Measurements from ENCODE around the gene AMFR. TPM values are rescaled to one million over a fixed set of nuclear protein-coding genes. Genes with fewer than 3 reads are reported as not detected.

AMFR gene
- total and polyA plus RNA-seq, 2 of the 8 experiments (the other 6 are each of a cell fraction or from before 2014, with no cell fraction given), result 18.6 to 21.7 TPM

DNA sequence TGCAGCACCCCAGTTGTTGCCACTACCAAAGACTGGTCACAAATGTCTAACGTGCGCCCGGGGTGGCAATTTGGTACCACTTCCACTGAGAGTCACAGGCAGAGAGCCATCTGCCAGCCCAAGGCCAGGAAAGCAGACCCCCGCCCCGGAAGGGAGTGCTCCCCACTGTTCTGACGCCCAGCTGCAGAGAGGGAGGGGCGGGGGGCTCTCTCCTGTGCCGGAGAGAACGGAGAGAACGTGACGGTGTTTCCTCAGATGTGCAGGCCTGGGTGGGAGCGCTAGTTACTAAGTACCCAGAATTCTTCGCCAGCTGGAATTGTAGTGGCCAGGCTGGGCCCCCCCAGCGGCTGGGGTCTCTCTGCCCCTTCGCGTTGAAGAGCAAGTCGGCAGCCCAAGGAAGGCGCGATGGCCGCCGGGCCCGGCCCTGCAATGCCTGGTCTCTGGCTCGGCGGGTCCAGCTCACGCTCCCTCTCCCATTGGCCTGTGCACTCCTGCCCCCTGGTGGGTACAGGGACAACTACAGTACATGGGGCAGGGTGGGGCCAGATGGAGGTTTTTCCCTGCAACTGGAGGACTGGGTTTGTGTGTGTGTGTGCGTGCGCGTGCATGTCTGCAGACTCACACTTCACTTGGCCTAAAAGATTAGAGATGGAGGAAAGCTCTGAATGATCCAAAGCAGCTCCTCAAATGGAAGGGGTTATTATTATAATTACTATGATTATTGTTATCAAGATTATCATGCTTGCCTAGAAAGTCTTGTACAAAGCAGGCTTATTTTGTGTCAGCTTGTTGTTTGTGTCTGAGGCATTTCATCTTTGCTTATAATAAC, 107.1 kb downstream of the AMFR start (continued):
- TF ChIP-seq NRF1 (IDR thresholded peaks at IDR 0.05; ENCODE audit: low read depth, low read length) (no peak), SIRT6 (IDR thresholded peaks at IDR 0.05; ENCODE audit: low read length) (no peak), TEAD4 (IDR thresholded peaks at IDR 0.05; ENCODE audit: low read depth, low read length) (no peak), JUN (IDR thresholded peaks at IDR 0.05; ENCODE audit: low read depth, low read length) (no peak), CBX5 (IDR thresholded peaks at IDR 0.05; ENCODE audit: low read depth, low read length) (no peak), BACH1 (IDR thresholded peaks at IDR 0.05; ENCODE audit: low read length) (no peak), TBP (IDR thresholded peaks at IDR 0.05; ENCODE audit: low read depth, low read length) (peak; percentile 81), RFX5 (IDR thresholded peaks at IDR 0.05; ENCODE audit: borderline replicate concordance, low read depth, low read length) (0 out of 2 replicates have a peak, but pooled peaks have one; percentile 12), KDM4A (IDR thresholded peaks at IDR 0.05; ENCODE audit: low read depth, low read length, severe bottlenecking) (peak; percentile 68), RBBP5 (IDR thresholded peaks at IDR 0.05; ENCODE audit: borderline replicate concordance, low read depth, low read length) (no peak), HDAC2 (IDR thresholded peaks at IDR 0.05; ENCODE audit: borderline replicate concordance in 1 of 2, low read depth in 2 of 2, low read length in 2 of 2) (no peak), RAD21 (IDR thresholded peaks at IDR 0.05 in 1 of 2, conservative IDR thresholded peaks at IDR 0.05 in 1 of 2; ENCODE audit: low read depth in 2 of 2, low read length in 2 of 2) (peak; percentile 97), YY1 (IDR thresholded peaks at IDR 0.05; ENCODE audit: low read depth, low read length) (peak; percentile 93), POLR2AphosphoS5 (IDR thresholded peaks at IDR 0.05; ENCODE audit: low read depth, low read length) (no peak)
- TF ChIP-seq, protein P1, sequence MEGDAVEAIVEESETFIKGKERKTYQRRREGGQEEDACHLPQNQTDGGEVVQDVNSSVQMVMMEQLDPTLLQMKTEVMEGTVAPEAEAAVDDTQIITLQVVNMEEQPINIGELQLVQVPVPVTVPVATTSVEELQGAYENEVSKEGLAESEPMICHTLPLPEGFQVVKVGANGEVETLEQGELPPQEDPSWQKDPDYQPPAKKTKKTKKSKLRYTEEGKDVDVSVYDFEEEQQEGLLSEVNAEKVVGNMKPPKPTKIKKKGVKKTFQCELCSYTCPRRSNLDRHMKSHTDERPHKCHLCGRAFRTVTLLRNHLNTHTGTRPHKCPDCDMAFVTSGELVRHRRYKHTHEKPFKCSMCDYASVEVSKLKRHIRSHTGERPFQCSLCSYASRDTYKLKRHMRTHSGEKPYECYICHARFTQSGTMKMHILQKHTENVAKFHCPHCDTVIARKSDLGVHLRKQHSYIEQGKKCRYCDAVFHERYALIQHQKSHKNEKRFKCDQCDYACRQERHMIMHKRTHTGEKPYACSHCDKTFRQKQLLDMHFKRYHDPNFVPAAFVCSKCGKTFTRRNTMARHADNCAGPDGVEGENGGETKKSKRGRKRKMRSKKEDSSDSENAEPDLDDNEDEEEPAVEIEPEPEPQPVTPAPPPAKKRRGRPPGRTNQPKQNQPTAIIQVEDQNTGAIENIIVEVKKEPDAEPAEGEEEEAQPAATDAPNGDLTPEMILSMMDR (IDR thresholded peaks at IDR 0.05; ENCODE audit: control extremely low read depth in 1 of 3, insufficient read depth in 1 of 3, low read depth in 1 of 3, low read length in 3 of 3), result peak; percentile 91 to 95 (median 92)
- TF ChIP-seq, protein P2, sequence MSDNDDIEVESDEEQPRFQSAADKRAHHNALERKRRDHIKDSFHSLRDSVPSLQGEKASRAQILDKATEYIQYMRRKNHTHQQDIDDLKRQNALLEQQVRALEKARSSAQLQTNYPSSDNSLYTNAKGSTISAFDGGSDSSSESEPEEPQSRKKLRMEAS (IDR thresholded peaks at IDR 0.05), result peak; percentile 70
